HepG2 (cell line): Measurements from ENCODE around the gene MAMDC2. TPM values are rescaled to one million over a fixed set of nuclear protein-coding genes. Genes with fewer than 3 reads are reported as not detected.
A peak's percentile ranks its signal among the peaks of the same experiment; 100 is the strongest.

Experiments
- BORCS8-MEF2B ChIP-seq: sonication (generic); formaldehyde crosslinking; IDR thresholded peaks from 2 replicates; pipeline ENCODE4 v1.8.0; 2022; ENCODE audit warnings: mild to moderate bottlenecking, missing genetic modification reagents
- CHD4 ChIP-seq: fragments of 200-600 bp; sonication (generic); IDR thresholded peaks from 2 replicates; pipeline ENCODE4 v1.7.0; 2017; ENCODE audit warnings: mild to moderate bottlenecking, low read length, borderline replicate concordance
- DR1 ChIP-seq: sonication (generic); formaldehyde crosslinking; IDR thresholded peaks from 2 replicates; pipeline ENCODE4 v1.8.0; 2021; ENCODE audit warnings: mild to moderate bottlenecking, missing genetic modification reagents, inconsistent platforms
- FOSL2 ChIP-seq: sonication (generic); formaldehyde crosslinking; IDR thresholded peaks from 2 replicates; pipeline ENCODE4 v1.4.0; 2020; ENCODE audit warnings: missing genetic modification reagents
- KLF9 ChIP-seq: IDR thresholded peaks from 2 replicates; pipeline ENCODE4 v1.6.1; 2016; ENCODE audit warnings: low read depth
- MAFK ChIP-seq, 2 experiments: IDR thresholded peaks in 1 of 2; conservative IDR thresholded peaks in 1 of 2; 2 replicates each; pipeline ENCODE4 v1.6.1; 2011; ENCODE audit warnings: improper control_type of control experiment in 2 of 2, low read length in 2 of 2
- MBNL3 ChIP-seq: fragments of 250-450 bp; sonication (Bioruptor Pico); conservative IDR thresholded peaks from 2 replicates; pipeline ENCODE4 v1.8.0; 2022; ENCODE audit warnings: mild to moderate bottlenecking, inconsistent platforms
- PHF21A ChIP-seq: sonication (generic); formaldehyde crosslinking; IDR thresholded peaks from 2 replicates; pipeline ENCODE4 v1.5.0; 2020; ENCODE audit warnings: mild to moderate bottlenecking, missing genetic modification reagents
- PLRG1 ChIP-seq: fragments of 450-650 bp; conservative IDR thresholded peaks from 2 replicates; pipeline ENCODE4 v1.6.1; 2016
- SNAPC2 ChIP-seq: sonication (generic); formaldehyde crosslinking; IDR thresholded peaks from 2 replicates; pipeline ENCODE4 v1.8.1; 2022; ENCODE audit warnings: mild to moderate bottlenecking, missing genetic modification reagents
- ZNF124 ChIP-seq: sonication (generic); formaldehyde crosslinking; IDR thresholded peaks from 2 replicates; pipeline ENCODE4 v1.4.0; 2020; ENCODE audit warnings: missing genetic modification reagents
- ZNF510 ChIP-seq: sonication (generic); formaldehyde crosslinking; IDR thresholded peaks from 2 replicates; pipeline ENCODE4 v1.4.0; 2020; ENCODE audit warnings: low read depth, mild to moderate bottlenecking, missing genetic modification reagents
- ZNF678 ChIP-seq: sonication (generic); formaldehyde crosslinking; IDR thresholded peaks from 2 replicates; pipeline ENCODE4 v1.4.0; 2020; ENCODE audit warnings: mild to moderate bottlenecking, missing genetic modification reagents
- ZNF768 ChIP-seq: sonication (generic); formaldehyde crosslinking; IDR thresholded peaks from 2 replicates; pipeline ENCODE4 v1.4.0; 2020; ENCODE audit warnings: missing genetic modification reagents
- polyA plus RNA-seq, 8 experiments: library from polyadenylated mRNA; depleted of rRNA in 3 of 8; stranded (reverse) in 7 of 8; unstranded in 1 of 8; fragments of >200 nt; fragmentation: Illumina TruSeq in 4 of 8; extraction: Trizol in 4 of 8; gene quantifications; 2 replicates each; pipeline versions ENCODE4 v1.2.1 to v1.2.3, GENCODE V29; 2011 to 2016; ENCODE audit warnings: low read depth in 4 of 8, missing spikeins in 1 of 8, mixed read lengths in 1 of 8; ENCODE audit not compliant: insufficient read depth in 1 of 8
- total RNA-seq, 5 experiments: library from RNA; depleted of rRNA; stranded (reverse); fragments of >200 nt; fragmentation: Illumina TruSeq; extraction: Trizol; gene quantifications; 2 replicates each; pipeline ENCODE4 v1.2.3, GENCODE V29; 2016; ENCODE audit warnings: low read depth in 1 of 5
- TF ChIP-seq, protein P1 (sequence below): sonication (generic); formaldehyde crosslinking; IDR thresholded peaks from 2 replicates; pipeline ENCODE4 v1.4.0; 2020; ENCODE audit warnings: missing genetic modification reagents, borderline replicate concordance
- TF ChIP-seq, protein P2 (sequence below): sonication (generic); formaldehyde crosslinking; IDR thresholded peaks from 2 replicates; pipeline ENCODE4 v1.5.0; 2020; ENCODE audit warnings: missing genetic modification reagents
- TF ChIP-seq, protein P3 (sequence below): sonication (generic); formaldehyde crosslinking; IDR thresholded peaks from 2 replicates; pipeline ENCODE4 v1.5.0; 2020; ENCODE audit warnings: mild to moderate bottlenecking, missing genetic modification reagents, moderate library complexity

The MAMDC2 gene
- total and polyA plus RNA-seq, 2 of the 13 experiments (the other 11 are each of a cell fraction or from before 2014, with no cell fraction given), result not detected

DNA sequence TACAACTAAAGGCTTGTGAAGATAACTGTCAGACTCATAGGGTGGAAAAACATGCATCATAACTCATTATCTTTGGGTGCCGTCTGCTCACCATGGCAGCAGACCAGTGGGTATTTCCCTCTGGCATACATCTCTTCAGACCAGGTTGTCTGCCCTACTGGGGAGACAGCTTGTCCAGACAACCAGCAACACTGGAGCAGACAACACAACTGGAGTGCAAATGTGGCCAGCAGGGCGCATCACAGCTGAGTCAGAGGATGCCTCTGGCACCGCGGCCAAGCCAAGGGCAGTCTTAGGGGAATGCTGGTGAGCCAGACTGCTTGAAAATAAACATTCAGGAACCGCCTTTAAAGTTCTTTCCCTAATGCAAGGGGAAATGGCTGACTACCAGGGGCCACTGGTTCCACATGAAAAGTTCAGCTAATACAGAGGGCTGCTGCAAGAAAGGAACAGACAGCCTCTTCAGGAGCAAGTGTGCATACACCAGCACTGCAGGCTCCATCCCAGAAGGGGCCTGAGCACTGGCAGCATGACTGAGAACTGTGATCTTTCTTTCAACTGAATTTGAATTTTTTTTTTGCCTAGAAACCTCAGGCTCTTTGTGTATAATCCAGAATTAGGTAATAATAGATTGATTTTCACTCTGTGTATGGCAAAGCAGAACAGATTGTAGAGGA, 77.3 kb downstream of the MAMDC2 start (continued):
- TF ChIP-seq, protein P1, sequence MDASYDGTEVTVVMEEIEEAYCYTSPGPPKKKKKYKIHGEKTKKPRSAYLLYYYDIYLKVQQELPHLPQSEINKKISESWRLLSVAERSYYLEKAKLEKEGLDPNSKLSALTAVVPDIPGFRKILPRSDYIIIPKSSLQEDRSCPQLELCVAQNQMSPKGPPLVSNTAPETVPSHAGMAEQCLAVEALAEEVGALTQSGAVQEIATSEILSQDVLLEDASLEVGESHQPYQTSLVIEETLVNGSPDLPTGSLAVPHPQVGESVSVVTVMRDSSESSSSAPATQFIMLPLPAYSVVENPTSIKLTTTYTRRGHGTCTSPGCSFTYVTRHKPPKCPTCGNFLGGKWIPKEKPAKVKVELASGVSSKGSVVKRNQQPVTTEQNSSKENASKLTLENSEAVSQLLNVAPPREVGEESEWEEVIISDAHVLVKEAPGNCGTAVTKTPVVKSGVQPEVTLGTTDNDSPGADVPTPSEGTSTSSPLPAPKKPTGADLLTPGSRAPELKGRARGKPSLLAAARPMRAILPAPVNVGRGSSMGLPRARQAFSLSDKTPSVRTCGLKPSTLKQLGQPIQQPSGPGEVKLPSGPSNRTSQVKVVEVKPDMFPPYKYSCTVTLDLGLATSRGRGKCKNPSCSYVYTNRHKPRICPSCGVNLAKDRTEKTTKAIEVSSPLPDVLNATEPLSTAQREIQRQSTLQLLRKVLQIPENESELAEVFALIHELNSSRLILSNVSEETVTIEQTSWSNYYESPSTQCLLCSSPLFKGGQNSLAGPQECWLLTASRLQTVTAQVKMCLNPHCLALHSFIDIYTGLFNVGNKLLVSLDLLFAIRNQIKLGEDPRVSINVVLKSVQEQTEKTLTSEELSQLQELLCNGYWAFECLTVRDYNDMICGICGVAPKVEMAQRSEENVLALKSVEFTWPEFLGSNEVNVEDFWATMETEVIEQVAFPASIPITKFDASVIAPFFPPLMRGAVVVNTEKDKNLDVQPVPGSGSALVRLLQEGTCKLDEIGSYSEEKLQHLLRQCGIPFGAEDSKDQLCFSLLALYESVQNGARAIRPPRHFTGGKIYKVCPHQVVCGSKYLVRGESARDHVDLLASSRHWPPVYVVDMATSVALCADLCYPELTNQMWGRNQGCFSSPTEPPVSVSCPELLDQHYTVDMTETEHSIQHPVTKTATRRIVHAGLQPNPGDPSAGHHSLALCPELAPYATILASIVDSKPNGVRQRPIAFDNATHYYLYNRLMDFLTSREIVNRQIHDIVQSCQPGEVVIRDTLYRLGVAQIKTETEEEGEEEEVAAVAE, result no peak
- TF ChIP-seq SNAPC2 (CRISPR knock-in tag), result no peak
- TF ChIP-seq PHF21A, result no peak
- no peak for TF ChIP-seq CHD4
- no peak for TF ChIP-seq PLRG1
- TF ChIP-seq, protein P2, sequence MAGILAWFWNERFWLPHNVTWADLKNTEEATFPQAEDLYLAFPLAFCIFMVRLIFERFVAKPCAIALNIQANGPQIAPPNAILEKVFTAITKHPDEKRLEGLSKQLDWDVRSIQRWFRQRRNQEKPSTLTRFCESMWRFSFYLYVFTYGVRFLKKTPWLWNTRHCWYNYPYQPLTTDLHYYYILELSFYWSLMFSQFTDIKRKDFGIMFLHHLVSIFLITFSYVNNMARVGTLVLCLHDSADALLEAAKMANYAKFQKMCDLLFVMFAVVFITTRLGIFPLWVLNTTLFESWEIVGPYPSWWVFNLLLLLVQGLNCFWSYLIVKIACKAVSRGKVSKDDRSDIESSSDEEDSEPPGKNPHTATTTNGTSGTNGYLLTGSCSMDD (CRISPR knock-in tag), result no peak
- no peak for TF ChIP-seq MBNL3
- TF ChIP-seq KLF9, result no peak
- peak; percentile 28; the same call in 1 of the 2 replicates for TF ChIP-seq FOSL2 (CRISPR knock-in tag)
- no peak for TF ChIP-seq MAFK (conservative IDR thresholded peaks at IDR 0.05 in 1 of 2, IDR thresholded peaks at IDR 0.05 in 1 of 2; ENCODE audit: low read length in 2 of 2)
- no peak for TF ChIP-seq ZNF678 (CRISPR knock-in tag)
- TF ChIP-seq DR1, result no peak
- TF ChIP-seq BORCS8-MEF2B (CRISPR knock-in tag), result no peak
- TF ChIP-seq, protein P3, sequence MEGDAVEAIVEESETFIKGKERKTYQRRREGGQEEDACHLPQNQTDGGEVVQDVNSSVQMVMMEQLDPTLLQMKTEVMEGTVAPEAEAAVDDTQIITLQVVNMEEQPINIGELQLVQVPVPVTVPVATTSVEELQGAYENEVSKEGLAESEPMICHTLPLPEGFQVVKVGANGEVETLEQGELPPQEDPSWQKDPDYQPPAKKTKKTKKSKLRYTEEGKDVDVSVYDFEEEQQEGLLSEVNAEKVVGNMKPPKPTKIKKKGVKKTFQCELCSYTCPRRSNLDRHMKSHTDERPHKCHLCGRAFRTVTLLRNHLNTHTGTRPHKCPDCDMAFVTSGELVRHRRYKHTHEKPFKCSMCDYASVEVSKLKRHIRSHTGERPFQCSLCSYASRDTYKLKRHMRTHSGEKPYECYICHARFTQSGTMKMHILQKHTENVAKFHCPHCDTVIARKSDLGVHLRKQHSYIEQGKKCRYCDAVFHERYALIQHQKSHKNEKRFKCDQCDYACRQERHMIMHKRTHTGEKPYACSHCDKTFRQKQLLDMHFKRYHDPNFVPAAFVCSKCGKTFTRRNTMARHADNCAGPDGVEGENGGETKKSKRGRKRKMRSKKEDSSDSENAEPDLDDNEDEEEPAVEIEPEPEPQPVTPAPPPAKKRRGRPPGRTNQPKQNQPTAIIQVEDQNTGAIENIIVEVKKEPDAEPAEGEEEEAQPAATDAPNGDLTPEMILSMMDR (CRISPR knock-in tag), result peak; percentile 34
- TF ChIP-seq ZNF768, result 0 out of 2 replicates have a peak, but pooled peaks have one; percentile 21
- TF ChIP-seq ZNF124, result no peak
- TF ChIP-seq ZNF510 (CRISPR knock-in tag), result no peak
